HG02852 (cell line): ENCODE results near the gene ANKRD11.
A peak's percentile ranks its signal among the peaks of the same experiment; 100 is the strongest.
"Not testable (repeated sequence)": the region's sequence is repeated elsewhere in the genome, so short reads cannot be mapped to it uniquely, and the experiment has no call there.

Experiments
- ATAC-seq: cut with Tn5 transposase; IDR thresholded peaks from one replicate; pipeline ENCODE4 v1.9.1; 2021; ENCODE audit warnings: mild to moderate bottlenecking, moderate library complexity; ENCODE audit not compliant: unreplicated experiment

ANKRD11 gene

GRCh38 chr16:89370601-89371000 is 119.8 kb downstream of the ANKRD11 start:
- ATAC-seq: no peak

- ATAC-seq: no peak
These were observed 120.3 kb downstream of the ANKRD11 start for GRCh38 chr16:89370081-89370511.

GRCh38 chr16:89369266-89369895 is 121.0 kb downstream of the ANKRD11 start:
- ATAC-seq: no peak

- no peak for ATAC-seq
These were observed 121.6 kb downstream of the ANKRD11 start for GRCh38 chr16:89368604-89369249.

GRCh38 chr16:89367538-89367915 is 122.8 kb downstream of the ANKRD11 start:
- ATAC-seq: no peak

- no peak for ATAC-seq
These were observed 123.5 kb downstream of the ANKRD11 start for GRCh38 chr16:89366561-89367537.

- ATAC-seq: no peak
These were observed 124.4 kb downstream of the ANKRD11 start for GRCh38 chr16:89365996-89366395.

- ATAC-seq: no peak
These were observed 125.3 kb downstream of the ANKRD11 start for GRCh38 chr16:89365044-89365467.

GRCh38 chr16:89364606-89365005 is 125.8 kb downstream of the ANKRD11 start:
- ATAC-seq: no peak

GRCh38 chr16:89363621-89364393 is 126.6 kb downstream of the ANKRD11 start:
- no peak for ATAC-seq

GRCh38 chr16:89362540-89363223 is 127.7 kb downstream of the ANKRD11 start:
- not testable (repeated sequence) for ATAC-seq

- peak; percentile 53 for ATAC-seq
These were observed 128.4 kb downstream of the ANKRD11 start for GRCh38 chr16:89361751-89362539.

GRCh38 chr16:89360760-89361435 is 129.5 kb downstream of the ANKRD11 start:
- ATAC-seq: peak; percentile 54

- no peak for ATAC-seq
These were observed 130.9 kb downstream of the ANKRD11 start for GRCh38 chr16:89359264-89360147.

- ATAC-seq: no peak
These were observed 132.0 kb downstream of the ANKRD11 start for GRCh38 chr16:89358030-89359005.

GRCh38 chr16:89357055-89357816 is 133.1 kb downstream of the ANKRD11 start:
- ATAC-seq: no peak
